Activated CD8-positive, alpha-beta memory T cell treated with anti-CD3 and anti-CD28 coated beads, Interleukin-2, amount 50 U/mL, for 48 hours (primary cell): Measurements from ENCODE around the gene M1AP.
"Not testable (repeated sequence)": the region's sequence is repeated elsewhere in the genome, so short reads cannot be mapped to it uniquely, and the experiment has no call there.

Experiments
- DNase-seq: peaks from one replicate; pipeline ENCODE4 v3.0.0-alpha.2; 2020

Gene M1AP

DNA sequence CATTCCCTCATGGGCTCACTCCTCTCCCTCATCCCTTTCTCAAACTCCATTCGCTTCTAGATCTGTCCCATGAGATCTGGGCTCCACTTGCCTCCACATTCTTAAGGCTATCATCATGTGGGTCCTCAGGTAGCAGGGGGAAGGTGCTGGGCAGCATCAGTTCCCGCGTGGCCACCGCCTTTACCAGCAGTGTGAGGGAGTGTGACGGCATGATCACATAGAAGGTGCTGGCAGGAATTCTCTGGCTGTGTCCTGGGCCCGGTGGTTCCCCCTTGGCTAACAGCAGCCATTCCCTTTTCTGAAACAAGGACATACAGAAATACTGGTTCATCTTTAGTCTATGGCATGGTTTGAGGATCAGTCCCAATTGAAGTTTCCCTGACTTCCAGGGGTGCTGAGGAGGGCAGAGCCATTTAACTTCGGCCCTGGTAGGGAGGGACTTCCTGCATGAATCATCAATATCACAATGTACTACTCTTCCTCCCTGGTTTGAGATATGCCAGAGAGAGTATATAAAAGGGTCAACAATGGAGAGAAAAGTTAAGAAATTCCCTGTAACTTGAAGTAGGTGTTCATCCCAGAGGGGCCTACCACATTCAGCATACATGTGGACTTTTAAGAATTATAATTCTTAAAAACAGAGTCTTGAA, 85.9 kb downstream of the M1AP start:
- DNase-seq = no peak

DNA sequence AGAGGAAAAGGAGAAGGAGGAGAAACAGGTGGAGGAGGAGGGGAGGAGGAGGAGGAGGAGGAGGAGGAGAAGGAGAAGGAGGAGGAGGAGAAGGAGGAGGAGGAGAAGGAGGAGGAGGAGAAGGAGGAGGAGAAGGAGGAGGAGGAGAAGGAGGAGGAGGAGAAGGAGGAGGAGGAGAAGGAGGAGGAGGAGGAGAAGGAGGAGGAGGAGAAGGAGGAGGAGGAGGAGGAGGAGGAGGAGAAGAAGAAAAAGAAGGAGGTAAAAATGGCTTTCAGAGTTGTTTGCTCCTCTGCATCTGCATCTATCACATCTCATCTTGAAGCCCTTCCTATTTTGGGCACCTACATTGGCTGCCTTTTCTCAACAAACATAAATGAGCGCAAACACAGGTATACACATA, 87.1 kb downstream of the M1AP start:
- not testable (repeated sequence) for DNase-seq

DNA sequence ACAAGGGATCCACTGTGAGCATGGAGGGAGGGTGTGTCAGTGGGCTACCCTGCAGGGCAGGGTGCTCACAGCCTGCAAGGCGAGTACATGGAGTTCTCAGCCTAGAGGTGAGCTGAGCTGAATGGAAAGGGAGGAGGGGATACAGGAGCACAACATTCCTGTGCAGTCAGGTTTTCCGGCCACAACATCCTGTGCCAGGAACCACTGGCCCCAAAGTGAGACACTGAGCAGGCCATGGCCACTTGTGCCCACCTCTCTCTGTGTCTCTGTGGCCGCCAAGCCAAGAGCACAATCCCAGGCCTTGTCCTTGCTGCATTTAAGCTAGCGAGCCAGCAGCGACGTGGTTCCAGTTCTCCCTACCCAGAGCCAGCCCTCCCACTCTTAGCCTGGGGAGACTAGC, 87.5 kb downstream of the M1AP start:
- no peak for DNase-seq

DNA sequence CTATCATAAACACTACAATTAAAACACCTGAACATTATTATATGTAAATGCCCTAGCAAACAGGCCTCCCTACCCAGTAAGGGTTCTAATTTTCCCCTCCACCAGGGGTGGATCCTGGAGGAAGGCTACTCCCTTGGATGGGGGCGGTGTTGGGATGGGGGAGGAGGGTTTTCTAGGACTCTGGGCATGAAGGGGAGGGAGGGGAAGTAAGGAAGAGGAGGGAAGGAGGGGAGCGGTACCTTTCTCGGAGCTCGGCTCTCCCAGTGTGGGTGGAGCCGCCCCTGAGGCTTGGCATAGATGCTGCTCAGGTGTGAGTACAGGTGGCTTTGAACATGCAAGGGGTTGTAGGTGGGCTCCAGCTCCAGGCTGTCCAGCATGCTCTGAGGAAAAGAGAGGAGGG, 88.2 kb downstream of the M1AP start:
- no peak for DNase-seq

DNA sequence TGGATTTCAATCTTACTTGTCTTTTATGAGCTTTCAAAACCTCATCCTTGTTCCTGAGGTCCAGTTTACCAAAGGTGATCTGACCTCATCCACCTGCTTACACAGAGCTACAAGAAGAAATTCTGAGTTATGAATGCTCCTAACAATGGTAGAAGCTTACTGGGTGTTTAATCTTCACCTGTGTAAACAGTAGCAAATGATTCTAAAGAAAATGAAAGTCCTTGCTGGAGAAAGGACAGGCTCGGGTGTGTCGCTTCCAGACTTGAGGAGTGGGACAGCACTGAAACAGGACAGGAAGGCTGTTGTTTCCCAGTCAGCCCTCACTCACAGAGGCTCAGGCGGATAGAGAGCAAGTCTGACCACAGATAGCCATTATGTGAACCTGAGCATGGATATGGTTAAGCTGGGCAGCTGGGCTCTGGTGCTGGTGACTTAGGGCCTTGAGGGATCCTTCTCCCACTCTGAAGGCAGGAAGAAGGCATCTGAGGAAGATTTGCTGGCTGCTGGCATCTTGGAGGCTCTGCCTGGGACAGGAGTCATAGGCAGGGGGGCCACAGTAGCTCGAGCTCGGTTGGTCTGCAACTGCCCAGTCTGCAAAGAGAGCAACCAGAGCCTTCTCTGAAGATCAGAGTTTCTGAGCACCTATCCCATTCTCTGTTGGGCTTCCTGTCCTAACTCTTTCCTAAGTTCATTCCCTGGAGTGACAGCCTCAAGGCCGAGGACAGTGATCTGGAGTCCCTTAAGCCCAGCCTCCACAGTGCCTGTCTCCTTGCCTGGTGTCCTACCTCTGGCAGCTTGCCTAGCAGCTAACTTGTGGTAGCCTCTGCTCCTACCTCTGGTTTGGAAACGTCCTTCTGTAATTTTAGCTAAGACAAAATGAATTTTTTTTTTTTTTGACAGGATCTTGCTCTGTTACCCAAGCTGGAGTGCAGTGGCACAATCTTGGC, 89.6 kb downstream of the M1AP start:
- no peak for DNase-seq

DNA sequence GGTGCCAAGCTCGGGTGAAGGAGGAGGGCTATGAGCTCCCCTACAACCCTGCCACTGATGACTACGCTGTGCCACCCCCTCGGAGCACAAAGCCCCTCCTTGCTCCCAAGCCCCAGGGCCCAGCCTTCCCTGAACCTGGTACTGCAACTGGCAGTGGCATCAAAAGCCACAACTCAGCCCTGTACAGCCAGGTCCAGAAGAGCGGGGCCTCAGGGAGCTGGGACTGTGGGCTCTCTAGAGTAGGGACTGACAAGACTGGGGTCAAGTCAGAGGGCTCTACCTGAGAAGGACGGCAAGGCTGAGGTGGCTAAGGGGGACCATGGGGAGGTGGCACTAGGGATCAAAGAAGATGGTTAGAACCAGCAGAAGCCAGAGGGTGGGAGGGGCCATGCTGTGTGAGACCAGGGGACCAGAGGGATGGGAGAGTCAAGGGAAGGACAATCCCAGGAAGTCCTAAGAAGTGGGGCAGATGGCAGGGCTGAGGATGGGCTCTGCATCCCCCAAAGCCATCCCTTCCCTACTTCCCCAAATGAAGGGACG, 91.2 kb downstream of the M1AP start:
- DNase-seq = peak; percentile 36

DNA sequence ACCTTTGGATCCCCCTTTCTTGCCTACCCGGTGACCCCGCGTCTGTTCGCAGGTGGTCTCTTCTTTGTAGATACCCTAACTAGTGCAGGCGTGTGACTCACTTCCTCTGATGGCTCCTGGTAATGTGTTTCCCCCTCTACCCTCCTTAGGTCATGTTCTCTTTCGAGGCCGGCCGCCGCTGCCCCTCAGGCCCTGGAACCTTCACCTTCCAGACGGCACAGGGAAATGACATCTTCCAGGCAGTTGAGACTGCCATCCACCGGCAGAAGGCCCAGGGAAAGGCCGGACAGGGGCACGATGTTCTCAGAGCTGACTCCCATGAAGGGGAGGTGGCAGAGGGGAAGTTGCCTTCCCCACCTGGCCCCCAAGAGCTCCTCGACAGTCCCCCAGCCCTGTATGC, 92.0 kb downstream of the M1AP start:
- DNase-seq = no peak

GRCh38 chr2:74555610-74556103, 92.5 kb downstream of the M1AP start:
- DNase-seq = no peak

GRCh38 chr2:74554820-74555531, 93.2 kb downstream of the M1AP start:
- peak; percentile 78 for DNase-seq

DNA sequence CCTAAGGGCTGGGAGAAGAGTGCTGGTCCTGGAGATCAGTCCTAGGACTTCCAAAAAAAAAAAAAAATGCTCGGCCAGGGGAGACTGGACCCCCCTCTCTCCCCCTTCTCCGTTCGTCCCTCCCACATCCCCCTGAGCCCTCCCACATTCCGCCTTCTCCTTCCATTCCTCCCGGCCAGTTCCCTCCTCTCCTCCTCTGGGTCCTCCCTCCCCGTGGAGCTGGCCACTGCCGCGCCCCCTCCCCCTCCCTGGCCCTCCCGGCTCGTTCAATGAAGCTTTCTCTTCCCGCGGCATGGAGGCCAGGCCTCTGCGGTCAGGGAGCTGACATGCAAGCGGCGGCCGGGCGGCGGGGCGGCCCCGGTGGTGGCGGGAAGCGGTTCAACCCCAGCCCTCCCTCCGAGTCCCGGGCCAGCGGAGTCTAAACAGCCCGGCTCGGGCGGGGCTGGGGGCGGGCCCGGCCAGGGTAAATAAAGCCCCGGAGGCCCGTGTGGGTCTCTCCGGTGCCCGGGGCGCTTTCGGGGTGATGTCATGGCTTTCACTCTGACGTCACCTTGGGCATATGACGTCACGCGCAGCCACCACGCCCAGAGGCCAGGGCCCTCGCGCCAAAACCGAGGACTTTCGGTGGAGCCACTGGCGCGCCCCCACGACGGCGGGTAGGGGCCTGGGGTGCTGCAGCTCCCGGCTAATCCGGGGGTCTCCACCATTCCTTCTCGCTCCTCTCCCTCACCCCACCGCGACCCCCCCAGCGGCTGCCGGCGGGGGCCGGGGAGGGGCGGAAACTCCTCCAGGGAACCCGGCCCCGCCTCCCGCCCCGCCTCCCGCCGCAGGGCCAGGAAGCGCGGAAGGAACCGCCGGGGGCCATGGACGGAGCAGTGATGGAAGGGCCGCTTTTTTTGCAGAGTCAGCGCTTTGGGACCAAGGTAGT, 94.0 kb downstream of the M1AP start, which contains the start of the genes DOK1 and LOXL3:
TSS of gene DOK1 (plus strand) at position 829 of the 928 bp plus-strand sequence. CDS start at position 864, 35 bp downstream.
TSS of gene LOXL3 (minus strand) at position 51 of the 928 bp plus-strand sequence. CDS start 1,308 bp downstream, outside the sequence.
- peak; percentile 96 for DNase-seq

DNA sequence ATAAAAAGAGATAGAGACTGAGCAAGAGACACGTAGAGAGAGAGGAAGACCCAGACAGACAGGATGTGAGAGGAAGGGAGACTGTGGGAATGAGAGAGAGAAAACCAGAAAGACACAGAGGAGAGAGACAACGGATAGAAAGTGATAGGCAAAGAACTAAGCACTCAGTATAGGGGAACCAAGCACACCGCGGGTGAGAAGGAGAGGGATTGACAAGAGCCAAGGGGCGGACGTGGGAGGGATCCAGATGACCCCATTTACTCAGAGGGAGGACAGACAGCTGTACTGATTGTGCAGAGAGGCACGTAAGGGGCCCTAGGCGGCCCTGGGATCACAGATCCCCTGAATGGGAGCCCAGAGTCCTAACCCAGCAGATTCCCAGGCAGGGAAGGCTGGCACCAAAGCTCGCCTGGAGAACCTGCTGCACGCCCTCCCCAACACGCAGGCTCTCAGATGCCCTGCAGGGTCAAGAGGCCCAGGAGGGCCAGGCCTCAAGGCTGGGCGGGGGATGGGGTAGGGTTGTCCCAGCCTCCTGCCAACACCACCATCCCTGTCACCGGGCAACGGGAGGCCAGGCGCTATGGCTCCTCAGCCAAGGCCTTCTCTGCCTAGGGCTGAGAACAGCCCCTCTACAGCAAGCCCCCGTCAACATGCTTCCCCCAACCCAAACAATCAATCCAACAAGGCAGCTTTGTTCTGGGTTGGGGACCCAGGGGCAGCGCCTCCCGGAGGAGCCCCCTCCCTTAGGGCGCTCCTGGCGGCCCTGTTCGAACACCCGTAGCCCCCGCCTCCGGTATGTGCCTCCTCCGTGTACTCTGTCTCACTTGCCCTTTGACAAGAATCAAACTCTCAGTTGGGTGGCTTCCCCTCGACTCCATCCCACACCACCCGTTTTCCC, 95.0 kb downstream of the M1AP start:
- no peak for DNase-seq

GRCh38 chr2:74551942-74552913, 95.9 kb downstream of the M1AP start:
- DNase-seq = no peak

- peak; percentile 28 for DNase-seq
These were observed 96.6 kb downstream of the M1AP start for GRCh38 chr2:74551530-74551929.

- peak; percentile 47 for DNase-seq
These were observed 97.9 kb downstream of the M1AP start for GRCh38 chr2:74550231-74550630.

DNA sequence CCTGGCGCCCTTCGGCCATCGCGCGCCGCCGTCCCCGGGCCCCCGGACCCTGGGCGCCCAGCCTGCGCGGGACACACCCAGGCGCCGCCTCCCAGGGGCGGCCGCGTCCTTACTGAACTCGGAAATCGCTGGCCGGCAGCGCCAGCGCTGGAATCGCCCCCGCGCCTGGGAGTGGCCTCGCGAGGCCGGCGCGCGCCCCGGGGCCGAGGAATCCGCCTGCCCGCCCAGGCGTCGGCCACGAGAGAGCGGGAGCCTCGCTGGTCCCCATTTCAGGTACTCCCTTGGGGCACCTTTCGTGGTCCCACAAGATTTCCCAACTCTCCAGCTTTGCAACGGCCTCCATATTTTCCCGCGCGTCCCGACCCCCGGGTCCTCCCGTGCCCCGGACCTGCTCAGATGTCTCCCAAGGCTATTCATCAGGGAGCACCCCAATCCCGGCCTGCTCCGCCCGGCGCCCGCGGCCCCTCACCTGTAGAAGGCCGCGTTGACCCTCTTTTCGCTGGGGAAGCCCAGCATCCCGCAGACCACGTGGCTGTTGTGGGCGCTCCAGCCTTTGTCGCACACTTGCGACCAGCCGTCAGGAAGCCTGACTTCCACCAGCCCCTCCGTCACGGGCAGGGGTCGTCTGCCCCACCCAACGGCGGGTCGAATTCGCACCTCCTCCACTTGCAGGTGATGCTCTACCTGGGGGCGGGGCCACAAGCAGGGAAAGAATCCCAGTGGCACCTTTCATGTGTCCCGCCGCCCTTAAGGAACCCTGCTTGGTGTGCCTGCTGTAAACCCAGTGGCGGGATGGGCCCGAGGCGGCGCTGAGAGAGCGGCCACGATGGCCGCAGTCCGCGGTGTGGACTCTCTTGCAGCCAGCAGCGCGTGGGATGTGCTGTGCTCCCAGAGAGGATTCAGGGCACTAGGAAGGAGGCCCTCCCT, 99.0 kb downstream of the M1AP start:
- peak; percentile 73 for DNase-seq

GRCh38 chr2:74548285-74548899, 99.7 kb downstream of the M1AP start:
- no peak for DNase-seq

DNA sequence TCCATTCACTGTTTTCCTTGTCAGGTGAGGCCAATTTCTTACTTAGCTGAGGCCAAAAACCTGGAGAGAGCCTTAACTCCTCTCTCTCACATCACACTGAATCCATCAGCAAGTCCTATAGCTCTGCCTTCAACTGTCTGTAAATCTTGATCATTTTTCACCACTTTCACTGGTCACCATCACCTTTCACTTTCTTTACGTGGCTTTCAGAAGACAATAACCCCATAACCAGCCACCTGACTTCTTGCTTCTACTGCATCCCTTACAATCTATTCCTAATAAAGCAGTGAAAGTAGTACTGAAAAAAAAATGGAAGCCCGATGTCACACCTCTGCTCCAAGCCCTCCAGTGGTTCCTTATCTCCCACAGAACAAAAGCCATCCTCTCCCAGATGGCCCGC, 102.1 kb downstream of the M1AP start:
- no peak for DNase-seq

GRCh38 chr2:74544634-74545033, 103.5 kb downstream of the M1AP start:
- no peak for DNase-seq
